Mesendoderm (in vitro differentiated cells): ENCODE data around the gene FAM110C.

Experiments used
- DNase-seq: peaks from one replicate; pipeline ENCODE4 v3.0.0; 2013
- H2AK5ac ChIP-seq: 2 replicates; pipeline ENCODE4 v1.6.1; 2013; ENCODE audit warnings: low read length, inconsistent platforms
- H2BK120ac ChIP-seq: 2 replicates; pipeline ENCODE4 v1.6.1; 2013; ENCODE audit warnings: low read depth, mild to moderate bottlenecking, low read length, moderate library complexity, mixed read lengths
- H2BK15ac ChIP-seq: replicated peaks from 2 replicates; pipeline ENCODE4 v1.6.1; 2013; ENCODE audit warnings: low read depth, mild to moderate bottlenecking, moderate library complexity
- H2BK5ac ChIP-seq: 2 replicates; pipeline ENCODE4 v1.6.1; 2013; ENCODE audit warnings: low read length, inconsistent platforms
- H3K18ac ChIP-seq: 2 replicates; pipeline ENCODE4 v1.6.1; 2013; ENCODE audit warnings: mild to moderate bottlenecking, low read length, mixed read lengths
- H3K23ac ChIP-seq: one replicate; pipeline ENCODE4 v1.6.1; 2013; ENCODE audit warnings: low read length
- H3K27ac ChIP-seq: 2 replicates; pipeline ENCODE4 v1.5.1; 2013; ENCODE audit warnings: low read depth, mild to moderate bottlenecking, inconsistent platforms, low read length, moderate library complexity
- H3K27me3 ChIP-seq: 2 replicates; pipeline ENCODE4 v1.6.1; 2013; ENCODE audit warnings: low read length, control low read depth, mild to moderate bottlenecking, inconsistent platforms; ENCODE audit not compliant: insufficient read depth, poor library complexity
- H3K36me3 ChIP-seq: 2 replicates; pipeline ENCODE4 v1.6.1; 2013; ENCODE audit warnings: low read length, inconsistent platforms; ENCODE audit not compliant: control insufficient read depth, insufficient read depth
- H3K4ac ChIP-seq: one replicate; pipeline ENCODE4 v1.6.1; 2013; ENCODE audit warnings: low read depth, mild to moderate bottlenecking, low read length, moderate library complexity
- H3K4me1 ChIP-seq: 2 replicates; pipeline ENCODE4 v1.6.1; 2013; ENCODE audit warnings: low read depth, low read length, inconsistent platforms; ENCODE audit not compliant: control insufficient read depth
- H3K4me2 ChIP-seq: 2 replicates; pipeline ENCODE4 v1.6.1; 2013; ENCODE audit warnings: low read length
- H3K4me3 ChIP-seq: 2 replicates; pipeline ENCODE4 v1.5.1; 2013; ENCODE audit warnings: mild to moderate bottlenecking, low read length
- H3K56ac ChIP-seq: one replicate; pipeline ENCODE4 v1.6.1; 2013; ENCODE audit warnings: low read length
- H3K79me1 ChIP-seq: 2 replicates; pipeline ENCODE4 v1.6.1; 2013; ENCODE audit warnings: low read length, inconsistent platforms
- H3K79me2 ChIP-seq: 2 replicates; pipeline ENCODE4 v1.6.1; 2013; ENCODE audit warnings: mild to moderate bottlenecking, low read length; ENCODE audit not compliant: control insufficient read depth, insufficient read depth
- H3K9ac ChIP-seq: 2 replicates; pipeline ENCODE4 v1.6.1; 2013; ENCODE audit warnings: low read length, inconsistent platforms
- H4K5ac ChIP-seq: one replicate; pipeline ENCODE4 v1.6.1; 2013; ENCODE audit warnings: low read length
- H4K8ac ChIP-seq: one replicate; pipeline ENCODE4 v1.6.1; 2013; ENCODE audit warnings: low read depth, mild to moderate bottlenecking, control low read depth, low read length, moderate library complexity
- WGBS: extraction: QIAGEN DNeasy Blood & Tissue Kit; methylation state at CpG from one replicate; pipeline ENCODE4 v1.1.7; 2013; ENCODE audit warnings: low lambda C conversion rate, missing lambda C conversion rate; ENCODE audit not compliant: insufficient coverage; ENCODE audit errors: extremely low coverage; 5-methylcytosine and 5-hydroxymethylcytosine counted together

Gene FAM110C

GRCh38 chr2:11248-11941 is 34.9 kb downstream of the FAM110C start:
- DNase-seq, result peak; percentile 93
- H3K4me1 ChIP-seq, result no peaks in the 10 kb centered on the region
- no peak overlapping the region for H3K4ac ChIP-seq
- H3K23ac ChIP-seq, result no peak overlapping the region
- no peak overlapping the region for H2BK15ac ChIP-seq
- H3K56ac ChIP-seq, result no peak overlapping the region
- no peak overlapping the region for H2BK5ac ChIP-seq
- H3K4me3 ChIP-seq, result no peak overlapping the region
- H3K79me1 ChIP-seq, result no peaks in the 10 kb centered on the region
- no peaks in the 10 kb centered on the region for H3K27me3 ChIP-seq
- no peak overlapping the region for H3K9ac ChIP-seq
- H2BK120ac ChIP-seq, result no peak overlapping the region
- H3K79me2 ChIP-seq, result no peaks in the 10 kb centered on the region
- no CpG with 5 or more reads among the region's 54 CpGs for WGBS
- no peak overlapping the region for H3K27ac ChIP-seq
- H4K8ac ChIP-seq, result no peak overlapping the region
- H3K18ac ChIP-seq, result no peak overlapping the region
- no peak overlapping the region for H2AK5ac ChIP-seq
- H3K4me2 ChIP-seq, result no peak overlapping the region
- H4K5ac ChIP-seq, result no peak overlapping the region
- H3K36me3 ChIP-seq, result no peaks in the 10 kb centered on the region

GRCh38 chr2:10222-10875 is 36.0 kb downstream of the FAM110C start:
- Histone ChIP-seq H3K36me3 (no peaks in the 10 kb centered on the region), H3K9ac (no peak overlapping the region), H4K5ac (no peak overlapping the region), H3K23ac (no peak overlapping the region), H3K27me3 (no peaks in the 10 kb centered on the region), H3K56ac (no peak overlapping the region), H2AK5ac (no peak overlapping the region), H2BK5ac (no peak overlapping the region), H3K79me2 (no peaks in the 10 kb centered on the region), H2BK120ac (no peak overlapping the region), H3K79me1 (no peaks in the 10 kb centered on the region), H3K4me2 (no peak overlapping the region), H3K4ac (no peak overlapping the region), H3K27ac (no peak overlapping the region), H3K18ac (no peak overlapping the region), H3K4me3 (no peak overlapping the region), H2BK15ac (no peak overlapping the region), H4K8ac (no peak overlapping the region), H3K4me1 (no peaks in the 10 kb centered on the region)
- peak; percentile 13 for DNase-seq
- 100% methylated on average over 2 of the region's 42 CpGs for WGBS
